HepG2 (cell line): Measurements from ENCODE around the gene ABCB8. TPM values are rescaled to one million over a fixed set of nuclear protein-coding genes. Genes with fewer than 3 reads are reported as not detected.

Source experiments
- BORCS8-MEF2B ChIP-seq: sonication (generic); formaldehyde crosslinking; IDR thresholded peaks from 2 replicates; pipeline ENCODE4 v1.8.0; 2022; ENCODE audit warnings: mild to moderate bottlenecking, missing genetic modification reagents
- CREB3 ChIP-seq: sonication (generic); formaldehyde crosslinking; IDR thresholded peaks from 2 replicates; pipeline ENCODE4 v1.5.0; 2020; ENCODE audit warnings: missing genetic modification reagents
- CTCF ChIP-seq: sonication (generic); formaldehyde crosslinking; IDR thresholded peaks from 2 replicates; pipeline ENCODE4 v1.5.0; 2020; ENCODE audit warnings: mild to moderate bottlenecking, missing genetic modification reagents, moderate library complexity
- DPF2 ChIP-seq: sonication (generic); formaldehyde crosslinking; IDR thresholded peaks from 2 replicates; pipeline ENCODE4 v1.4.0; 2020; ENCODE audit warnings: mild to moderate bottlenecking, low read depth, missing genetic modification reagents, borderline replicate concordance
- EZH2 ChIP-seq: conservative IDR thresholded peaks from 2 replicates; pipeline ENCODE4 v1.6.1; 2012; ENCODE audit warnings: mild to moderate bottlenecking, low read depth, low read length, moderate library complexity
- GTF2F1 ChIP-seq: fragments of 150-350 bp; IDR thresholded peaks from 2 replicates; pipeline ENCODE4 v1.6.1; 2014; ENCODE audit warnings: low read length
- MTF1 ChIP-seq: sonication (generic); formaldehyde crosslinking; IDR thresholded peaks from 2 replicates; pipeline ENCODE4 v1.5.0; 2020; ENCODE audit warnings: missing genetic modification reagents
- NFE2L2 ChIP-seq: fragments of 150-350 bp; IDR thresholded peaks from 2 replicates; pipeline ENCODE4 v1.6.1; 2014; ENCODE audit warnings: low read length
- PAF1 ChIP-seq: IDR thresholded peaks from 2 replicates; pipeline ENCODE4 v1.6.1; 2016; ENCODE audit warnings: missing genetic modification reagents, missing compliant biosample characterization
- PBX3 ChIP-seq: sonication (generic); formaldehyde crosslinking; IDR thresholded peaks from 2 replicates; pipeline ENCODE4 v1.8.1; 2023; ENCODE audit warnings: missing genetic modification reagents, inconsistent platforms, borderline replicate concordance
- POLR2AphosphoS2 ChIP-seq: IDR thresholded peaks from 2 replicates; pipeline ENCODE4 v1.6.1; 2011; ENCODE audit warnings: low read depth, low read length, improper control_type of control experiment
- SCMH1 ChIP-seq: sonication (generic); formaldehyde crosslinking; IDR thresholded peaks from 2 replicates; pipeline ENCODE4 v1.9.0; 2021; ENCODE audit warnings: missing genetic modification reagents, mild to moderate bottlenecking, borderline replicate concordance
- SIX4 ChIP-seq: sonication (generic); formaldehyde crosslinking; IDR thresholded peaks from 2 replicates; pipeline ENCODE4 v1.4.0; 2020; ENCODE audit warnings: missing genetic modification reagents
- SMAD1 ChIP-seq: sonication (generic); formaldehyde crosslinking; IDR thresholded peaks from 2 replicates; pipeline ENCODE4 v1.4.0; 2020; ENCODE audit warnings: missing genetic modification reagents, low read depth, mild to moderate bottlenecking, borderline replicate concordance
- SRSF9 ChIP-seq: fragments of 200-400 bp; formaldehyde crosslinking; IDR thresholded peaks from 2 replicates; pipeline ENCODE4 v1.6.1; 2018; ENCODE audit warnings: borderline replicate concordance, mild to moderate bottlenecking, low read depth, low read length; ENCODE audit not compliant: insufficient read depth, poor library complexity, severe bottlenecking
- TEAD2 ChIP-seq: sonication (generic); formaldehyde crosslinking; IDR thresholded peaks from 2 replicates; pipeline ENCODE4 v1.9.0; 2021; ENCODE audit warnings: missing genetic modification reagents
- ZFP36 ChIP-seq: fragments of 150-350 bp; IDR thresholded peaks from 2 replicates; pipeline ENCODE4 v1.6.1; 2018; ENCODE audit warnings: borderline replicate concordance, low read length, low read depth; ENCODE audit not compliant: partially characterized antibody
- ZNF3 ChIP-seq: IDR thresholded peaks from 2 replicates; pipeline ENCODE4 v1.7.0; 2017; ENCODE audit warnings: inconsistent platforms
- ZNF503 ChIP-seq: sonication (generic); formaldehyde crosslinking; IDR thresholded peaks from 2 replicates; pipeline ENCODE4 v1.4.0; 2020; ENCODE audit warnings: missing genetic modification reagents
- ZNF547 ChIP-seq: sonication (generic); formaldehyde crosslinking; IDR thresholded peaks from 2 replicates; pipeline ENCODE4 v1.5.1; 2020; ENCODE audit warnings: mild to moderate bottlenecking, missing genetic modification reagents
- ZNF607 ChIP-seq: sonication (generic); formaldehyde crosslinking; IDR thresholded peaks from 2 replicates; pipeline ENCODE4 v1.5.1; 2020; ENCODE audit warnings: missing genetic modification reagents, mild to moderate bottlenecking, borderline replicate concordance
- polyA plus RNA-seq, 8 experiments: library from polyadenylated mRNA; depleted of rRNA in 3 of 8; stranded (reverse) in 7 of 8; unstranded in 1 of 8; fragments of >200 nt; fragmentation: Illumina TruSeq in 4 of 8; extraction: Trizol in 4 of 8; gene quantifications; 2 replicates each; pipeline versions ENCODE4 v1.2.1 to v1.2.3, GENCODE V29; 2011 to 2016; ENCODE audit warnings: low read depth in 4 of 8, missing spikeins in 1 of 8, mixed read lengths in 1 of 8; ENCODE audit not compliant: insufficient read depth in 1 of 8
- total RNA-seq, 5 experiments: library from RNA; depleted of rRNA; stranded (reverse); fragments of >200 nt; fragmentation: Illumina TruSeq; extraction: Trizol; gene quantifications; 2 replicates each; pipeline ENCODE4 v1.2.3, GENCODE V29; 2016; ENCODE audit warnings: low read depth in 1 of 5

ABCB8 gene
- total and polyA plus RNA-seq, 2 of the 13 experiments (the other 11 are each of a cell fraction or from before 2014, with no cell fraction given), result 6.6 to 16.7 TPM

- TF ChIP-seq ZNF503 (CRISPR knock-in tag), result no peak
- TF ChIP-seq TEAD2, result no peak
- no peak for TF ChIP-seq SIX4 (CRISPR knock-in tag)
- no peak for TF ChIP-seq NFE2L2
- no peak for TF ChIP-seq ZNF547 (CRISPR knock-in tag)
- TF ChIP-seq MTF1, result no peak
- no peak for TF ChIP-seq GTF2F1
- TF ChIP-seq CREB3 (CRISPR knock-in tag), result no peak
- no peak for TF ChIP-seq SCMH1 (CRISPR knock-in tag)
- TF ChIP-seq SRSF9, result no peak
- TF ChIP-seq POLR2AphosphoS2, result no peak
- peak; percentile 64 for TF ChIP-seq DPF2 (CRISPR knock-in tag)
- TF ChIP-seq ZNF607, result no peak
- no peak for TF ChIP-seq PBX3 (CRISPR knock-in tag)
- TF ChIP-seq SMAD1, result no peak
- TF ChIP-seq PAF1 (CRISPR knock-in tag), result no peak
- TF ChIP-seq BORCS8-MEF2B (CRISPR knock-in tag), result peak; percentile 20; the same call in 1 of the 2 replicates
- TF ChIP-seq ZNF3, result no peak
- peak; percentile 47 for TF ChIP-seq CTCF (CRISPR knock-in tag)
- no peak for TF ChIP-seq ZFP36
- TF ChIP-seq EZH2, result no peak
Measured at GRCh38 chr7:151012031-151012692, 16.1 kb upstream of the ABCB8 start (continued).
